ENCODE measurements around the gene C10orf67.

Gene C10orf67

GRCh38 chr10:23200586-23200985, 144.0 kb downstream of the C10orf67 start:
- TF ChIP-seq ZFX (IDR thresholded peaks at IDR 0.05; ENCODE audit: borderline replicate concordance): no peak
- TF ChIP-seq, protein P1, sequence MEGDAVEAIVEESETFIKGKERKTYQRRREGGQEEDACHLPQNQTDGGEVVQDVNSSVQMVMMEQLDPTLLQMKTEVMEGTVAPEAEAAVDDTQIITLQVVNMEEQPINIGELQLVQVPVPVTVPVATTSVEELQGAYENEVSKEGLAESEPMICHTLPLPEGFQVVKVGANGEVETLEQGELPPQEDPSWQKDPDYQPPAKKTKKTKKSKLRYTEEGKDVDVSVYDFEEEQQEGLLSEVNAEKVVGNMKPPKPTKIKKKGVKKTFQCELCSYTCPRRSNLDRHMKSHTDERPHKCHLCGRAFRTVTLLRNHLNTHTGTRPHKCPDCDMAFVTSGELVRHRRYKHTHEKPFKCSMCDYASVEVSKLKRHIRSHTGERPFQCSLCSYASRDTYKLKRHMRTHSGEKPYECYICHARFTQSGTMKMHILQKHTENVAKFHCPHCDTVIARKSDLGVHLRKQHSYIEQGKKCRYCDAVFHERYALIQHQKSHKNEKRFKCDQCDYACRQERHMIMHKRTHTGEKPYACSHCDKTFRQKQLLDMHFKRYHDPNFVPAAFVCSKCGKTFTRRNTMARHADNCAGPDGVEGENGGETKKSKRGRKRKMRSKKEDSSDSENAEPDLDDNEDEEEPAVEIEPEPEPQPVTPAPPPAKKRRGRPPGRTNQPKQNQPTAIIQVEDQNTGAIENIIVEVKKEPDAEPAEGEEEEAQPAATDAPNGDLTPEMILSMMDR (IDR thresholded peaks at IDR 0.05): no peak
- no peak overlapping the region for H3K27ac ChIP-seq

DNA sequence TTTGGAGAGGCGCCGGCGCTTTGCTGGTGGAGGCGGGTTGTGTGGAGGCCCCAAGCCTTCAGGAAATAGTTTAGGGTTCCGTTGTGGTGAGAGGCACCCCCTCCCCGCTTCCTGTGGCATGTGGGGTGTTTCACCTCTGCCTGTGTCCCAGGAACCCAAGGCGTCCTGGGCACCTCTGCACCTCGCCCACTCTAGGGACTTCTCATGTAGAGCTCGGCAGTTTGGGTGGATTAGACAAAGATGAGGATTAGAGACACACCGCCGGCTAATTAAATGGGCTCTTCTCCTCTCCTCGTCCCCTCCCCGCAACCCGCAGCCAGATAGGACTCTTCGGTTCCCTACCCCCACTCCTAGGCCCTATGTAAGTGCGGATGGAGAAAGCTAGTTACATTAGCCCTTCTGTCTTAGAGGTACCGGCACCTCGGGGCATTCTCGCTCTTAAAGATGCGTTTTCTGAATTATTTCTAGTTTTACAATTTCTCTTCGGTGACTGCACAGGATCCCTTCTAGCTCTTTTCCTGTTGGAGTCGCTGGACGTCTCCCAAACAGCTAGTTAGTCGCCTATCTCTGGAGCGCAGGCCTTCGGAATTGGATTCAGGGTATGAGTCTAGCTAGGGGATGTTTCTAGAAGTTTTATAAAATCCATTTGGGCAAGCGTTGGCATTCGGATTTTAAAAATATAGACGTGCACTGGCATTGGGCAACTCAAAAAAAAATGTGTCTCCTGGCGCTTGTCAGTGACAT, 144.7 kb downstream of the C10orf67 start:
- no peak overlapping the region for H3K27ac ChIP-seq
- no peak for TF ChIP-seq ZFX (IDR thresholded peaks at IDR 0.05; ENCODE audit: borderline replicate concordance)
- TF ChIP-seq, protein P1 (IDR thresholded peaks at IDR 0.05): no peak

- no peak for TF ChIP-seq ZFX (IDR thresholded peaks at IDR 0.05; ENCODE audit: borderline replicate concordance)
- TF ChIP-seq, protein P1 (IDR thresholded peaks at IDR 0.05): no peak
- no peak overlapping the region for H3K27ac ChIP-seq
These were observed 145.4 kb downstream of the C10orf67 start for GRCh38 chr10:23198940-23199767.

DNA sequence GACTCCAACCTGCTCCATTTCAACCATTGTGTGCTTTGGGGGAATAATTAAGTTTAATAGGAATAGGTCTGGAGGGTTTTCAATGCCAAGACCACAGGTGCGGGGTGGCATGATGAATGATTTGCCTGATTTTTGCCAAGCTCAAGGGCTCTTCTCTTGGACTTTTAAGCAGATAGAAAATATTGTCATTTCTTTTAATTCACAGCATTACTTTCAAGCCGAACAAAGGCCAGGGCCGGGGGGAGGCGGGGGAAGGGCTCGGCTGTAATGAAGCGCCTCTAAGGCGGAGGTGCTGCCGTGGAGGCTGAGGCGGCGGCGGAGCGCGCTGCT, 146.0 kb downstream of the C10orf67 start:
- no peak overlapping the region for H3K27ac ChIP-seq
- no peak for TF ChIP-seq ZFX (IDR thresholded peaks at IDR 0.05; ENCODE audit: borderline replicate concordance)
- TF ChIP-seq, protein P1 (IDR thresholded peaks at IDR 0.05): no peak

DNA sequence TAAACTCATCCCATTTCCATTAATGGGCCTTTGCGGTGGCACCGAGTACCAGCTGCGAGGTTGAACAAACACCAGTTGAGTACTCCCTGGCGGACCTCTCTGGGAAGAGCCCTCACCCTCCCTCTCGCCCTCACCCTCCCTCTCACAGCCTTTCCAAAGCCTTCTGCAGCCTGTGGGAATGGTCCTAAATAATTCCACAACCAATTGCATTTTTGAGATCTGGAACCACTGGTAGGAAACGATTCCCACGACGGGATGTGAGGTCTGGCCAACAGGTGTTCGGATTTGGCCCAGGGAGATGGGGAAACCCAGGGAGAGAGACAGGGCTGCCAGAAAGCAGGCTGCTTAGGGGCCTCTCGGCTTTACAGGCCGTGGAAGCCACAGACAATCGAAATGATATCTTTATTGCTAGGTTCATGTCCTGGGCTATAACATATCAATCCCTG, 147.2 kb downstream of the C10orf67 start:
- H3K27ac ChIP-seq: no peak overlapping the region
- TF ChIP-seq, protein P1 (IDR thresholded peaks at IDR 0.05): no peak
- no peak for TF ChIP-seq ZFX (IDR thresholded peaks at IDR 0.05; ENCODE audit: borderline replicate concordance)

- H3K27ac ChIP-seq: no peak overlapping the region
- TF ChIP-seq, protein P1 (IDR thresholded peaks at IDR 0.05): no peak
- TF ChIP-seq ZFX (IDR thresholded peaks at IDR 0.05; ENCODE audit: borderline replicate concordance): no peak
These were observed 147.7 kb downstream of the C10orf67 start for GRCh38 chr10:23196915-23197314.
